A204.1 (cell line): ENCODE results near the gene GALNT14.

ENCODE experiments used
- FAIRE-seq: peaks from 2 replicates; lab custom pipeline; 2012; peaks lifted over from hg19 to GRCh38; lab: Jason Lieb, UNC

The GALNT14 gene

GRCh38 chr2:31086590-31086989 lies 51.6 kb downstream of the GALNT14 start:
- FAIRE-seq: no peak

GRCh38 chr2:31083234-31083993 lies 54.8 kb downstream of the GALNT14 start:
- no peak for FAIRE-seq

- no peak for FAIRE-seq
Measured at GRCh38 chr2:31082002-31082401, 56.2 kb downstream of the GALNT14 start.

DNA sequence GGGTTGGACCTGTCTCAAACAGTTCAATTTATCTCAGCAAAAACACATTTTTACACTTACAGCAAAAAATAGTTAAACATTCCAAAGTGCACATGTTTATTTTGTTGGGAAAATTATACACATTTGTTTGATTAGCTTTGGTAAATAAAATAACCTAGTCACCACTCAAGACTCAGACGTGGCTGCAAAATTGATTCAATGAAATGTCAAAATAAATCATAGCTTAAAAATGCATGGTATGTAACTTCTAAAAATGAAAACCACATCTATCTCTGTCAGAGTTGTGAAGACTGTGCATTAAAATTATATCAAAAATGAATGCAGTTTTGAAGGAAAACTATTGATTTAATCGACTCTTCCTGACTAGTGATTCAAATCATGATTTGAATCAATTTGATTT lies 56.7 kb downstream of the GALNT14 start:
- FAIRE-seq: no peak

GRCh38 chr2:31080361-31080760 lies 57.9 kb downstream of the GALNT14 start:
- no peak for FAIRE-seq

DNA sequence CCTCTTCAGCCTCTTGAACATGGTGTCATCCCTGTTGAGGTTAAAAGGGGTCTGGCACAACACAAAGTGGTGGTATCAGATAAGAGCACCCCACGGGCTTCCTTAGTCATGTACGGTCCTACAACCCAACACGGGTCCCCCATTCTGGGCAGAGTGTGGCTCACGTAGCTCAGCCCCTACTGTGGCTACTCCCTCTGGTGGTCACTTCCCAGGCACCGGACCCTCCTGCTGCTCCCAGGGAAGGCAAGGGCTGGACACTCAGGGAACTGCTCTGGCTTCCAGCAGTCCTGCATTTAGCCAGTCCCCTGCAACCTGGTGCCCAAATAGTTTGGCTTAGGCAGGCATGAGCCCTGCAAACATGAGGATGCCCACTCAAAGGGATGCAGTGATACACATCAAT lies 58.6 kb downstream of the GALNT14 start:
- FAIRE-seq: no peak

DNA sequence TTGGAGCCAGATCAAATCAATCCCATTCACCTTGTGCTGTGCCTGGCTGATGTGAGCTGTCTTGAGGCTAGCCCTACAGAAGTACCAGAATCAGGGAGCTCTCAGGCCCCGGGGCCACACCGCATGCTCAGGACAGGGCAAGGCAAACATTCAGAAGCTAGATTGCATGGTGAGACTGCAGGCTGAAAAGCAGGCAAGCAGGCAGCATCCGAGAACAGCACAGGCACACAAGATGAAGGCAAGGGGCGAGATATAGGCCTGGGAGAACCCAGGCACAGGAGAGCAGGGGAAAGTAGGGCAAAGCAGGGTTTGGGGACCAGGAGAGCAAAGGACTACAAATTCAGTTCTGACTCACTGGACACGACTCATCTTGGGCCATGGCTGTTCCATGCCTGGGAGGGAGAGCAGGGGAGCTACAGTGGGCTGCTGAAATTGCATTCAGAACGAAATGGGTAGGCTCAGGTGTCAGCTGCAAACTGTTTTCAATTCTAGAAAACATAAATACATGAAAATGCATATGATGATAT lies 59.6 kb downstream of the GALNT14 start:
- FAIRE-seq: no peak

GRCh38 chr2:31078011-31078410 lies 60.2 kb downstream of the GALNT14 start:
- FAIRE-seq: no peak

- no peak for FAIRE-seq
Measured at GRCh38 chr2:31075941-31076590, 62.2 kb downstream of the GALNT14 start.

DNA sequence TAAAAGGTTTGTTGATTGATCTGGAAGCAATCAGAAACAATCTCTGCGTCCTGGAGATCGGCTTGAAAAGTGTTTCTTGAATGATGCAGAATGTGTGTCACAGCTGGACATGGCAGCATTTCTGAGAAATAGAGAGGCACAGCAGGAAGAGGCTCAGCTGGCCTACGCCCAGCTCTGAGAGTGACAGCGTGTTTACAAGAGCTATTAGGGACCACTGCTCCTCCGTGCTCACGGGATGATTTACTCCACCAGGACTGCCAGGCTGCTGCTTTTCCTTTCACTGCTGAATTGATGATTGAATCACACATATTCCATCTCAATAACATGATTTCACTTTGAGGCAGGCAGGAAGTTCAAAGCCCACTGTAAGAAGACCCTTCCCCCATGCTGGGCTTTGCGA lies 62.8 kb downstream of the GALNT14 start:
- no peak for FAIRE-seq

DNA sequence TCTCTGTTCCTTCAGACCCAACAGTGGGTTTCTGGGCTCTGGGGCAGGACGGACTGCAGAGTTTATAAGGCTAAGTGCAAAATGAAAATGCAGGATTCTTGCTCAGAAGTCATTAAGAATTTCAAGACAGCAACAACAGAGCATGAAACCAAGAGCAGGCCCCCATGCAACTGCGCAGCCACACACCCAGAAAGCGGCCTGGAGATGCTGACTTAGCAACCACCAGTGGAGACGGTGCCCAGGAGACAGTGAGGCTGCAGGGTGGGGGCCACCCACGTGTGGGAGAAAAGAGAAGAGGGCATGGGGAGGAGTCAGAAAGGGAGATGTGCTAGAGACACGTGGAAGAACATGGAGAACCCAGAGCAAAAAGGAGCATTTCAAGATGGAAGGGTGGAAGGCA lies 66.5 kb downstream of the GALNT14 start:
- FAIRE-seq: no peak

- no peak for FAIRE-seq
Measured at GRCh38 chr2:31070339-31071125, 67.7 kb downstream of the GALNT14 start.

DNA sequence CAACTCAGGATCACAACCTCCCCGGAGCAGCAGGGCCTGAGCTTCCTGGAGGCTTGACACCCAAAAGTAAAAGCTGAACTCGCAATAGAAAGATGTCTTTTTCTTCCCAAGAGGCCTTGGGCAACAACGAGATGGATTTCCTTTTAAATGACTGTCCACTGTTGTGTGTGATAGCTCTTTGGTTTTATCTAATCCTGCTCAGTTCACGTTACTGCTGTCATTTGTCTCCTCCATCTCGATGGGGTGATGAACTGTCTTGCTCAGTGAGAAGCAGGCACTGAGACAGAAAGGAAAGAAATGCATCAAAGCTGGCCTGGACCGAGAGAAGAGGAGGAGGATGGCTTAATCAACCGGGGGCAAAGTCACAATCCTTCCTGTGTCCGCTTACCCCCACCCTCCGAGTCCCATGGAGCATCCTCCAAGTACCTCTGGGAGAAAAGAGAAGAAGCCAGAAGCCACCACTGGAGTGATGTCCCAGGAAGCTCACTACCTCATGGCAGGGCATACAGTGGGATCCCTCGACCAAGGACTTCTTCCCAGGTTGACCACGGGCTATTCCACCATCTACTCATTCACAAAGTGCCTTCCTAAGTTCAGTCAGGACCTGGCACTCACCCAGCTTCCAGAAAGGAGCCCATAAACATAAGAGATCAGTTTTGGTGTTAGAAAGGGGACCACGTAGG lies 68.5 kb downstream of the GALNT14 start:
- no peak for FAIRE-seq

- no peak for FAIRE-seq
Measured at GRCh38 chr2:31067259-31067658, 71.0 kb downstream of the GALNT14 start.

- no peak for FAIRE-seq
Measured at GRCh38 chr2:31066551-31066950, 71.7 kb downstream of the GALNT14 start.

DNA sequence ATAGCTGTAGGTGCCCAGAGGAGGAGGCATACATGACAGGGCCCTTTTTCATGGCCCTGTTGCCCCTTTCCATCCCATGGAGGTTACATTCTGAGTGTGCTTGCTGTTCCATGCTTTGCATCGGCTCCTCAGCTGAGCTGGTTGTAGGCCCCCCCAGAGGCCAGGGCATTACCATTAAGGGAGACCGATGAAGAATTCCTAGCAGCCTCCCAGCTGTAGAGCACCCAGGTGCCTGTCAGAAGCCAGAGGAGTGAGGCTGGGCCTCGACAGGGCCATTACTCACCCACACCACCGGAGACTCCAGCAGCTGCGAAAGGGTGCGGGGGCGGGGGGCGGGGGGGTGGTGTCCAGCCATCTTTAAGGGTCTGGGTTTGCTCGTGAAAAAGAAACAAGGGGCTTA lies 72.2 kb downstream of the GALNT14 start:
- FAIRE-seq: no peak

GRCh38 chr2:31065356-31065755 lies 72.9 kb downstream of the GALNT14 start:
- no peak for FAIRE-seq

- FAIRE-seq: no peak
Measured at GRCh38 chr2:31060397-31060796, 77.8 kb downstream of the GALNT14 start.

- FAIRE-seq: no peak
Measured at GRCh38 chr2:31058096-31059035, 79.9 kb downstream of the GALNT14 start.

DNA sequence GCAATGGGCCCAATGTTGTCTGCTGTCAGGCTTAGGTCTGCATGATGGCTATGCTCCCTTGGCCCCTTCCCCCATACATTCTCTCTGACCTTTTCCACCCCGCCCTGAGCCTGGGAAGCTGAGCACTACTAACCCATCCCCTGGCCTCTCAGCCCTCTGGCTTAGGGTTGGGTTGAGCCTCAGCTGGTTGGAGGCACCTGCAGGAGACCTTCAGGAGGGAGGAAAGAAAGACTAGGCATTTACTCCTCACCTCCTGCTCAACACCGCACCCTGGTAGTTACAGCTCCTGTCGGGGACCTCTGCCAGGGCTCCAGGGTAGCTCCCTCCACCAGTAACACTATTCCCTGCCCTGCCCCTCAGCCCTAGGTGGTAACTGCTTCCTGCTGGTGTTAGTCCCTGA lies 80.5 kb downstream of the GALNT14 start:
- no peak for FAIRE-seq

DNA sequence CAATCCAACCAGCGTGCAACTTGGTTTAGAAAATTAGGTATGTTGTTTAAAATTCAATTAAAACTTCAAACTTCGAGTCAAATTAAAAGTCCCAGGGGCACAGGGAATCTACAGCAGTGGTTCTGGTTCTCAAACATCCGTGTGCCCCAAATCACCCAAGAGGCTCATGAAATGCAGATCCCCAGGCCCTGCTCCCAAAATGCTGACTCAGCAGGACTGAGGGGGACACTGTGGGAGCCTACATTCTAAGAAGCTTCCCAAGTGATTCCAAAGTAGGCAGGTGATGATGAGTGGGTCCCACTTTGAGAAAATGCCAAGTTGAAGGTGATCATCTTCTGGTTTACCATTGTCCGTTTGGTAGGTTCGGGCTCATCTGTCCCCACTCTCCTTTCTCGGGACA lies 82.3 kb downstream of the GALNT14 start:
- FAIRE-seq: no peak
